GM12892 (cell line): ENCODE measurements around the gene HTRA3.

Experiments
- POLR2A ChIP-seq: IDR thresholded peaks from 2 replicates; pipeline ENCODE4 v1.6.1; 2011; ENCODE audit warnings: low read depth, low read length, control low read depth
- TAF1 ChIP-seq: IDR thresholded peaks from 2 replicates; pipeline ENCODE4 v1.6.1; 2011; ENCODE audit warnings: low read depth, mild to moderate bottlenecking, control low read depth, low read length, borderline replicate concordance

- TF ChIP-seq POLR2A, result no peak
- no peak for TF ChIP-seq TAF1
Measured at GRCh38 chr4:8326206-8326605, 56.7 kb downstream of the HTRA3 start.
